Spleen (tissue), 11 donors: ENCODE data around the gene PAM. TPM values are rescaled to one million over a fixed set of nuclear protein-coding genes. Genes with fewer than 3 reads are reported as not detected.

Experiments
- DNase-seq: peaks from one replicate; pipeline ENCODE4 v3.0.0-alpha.2; 2020
- H3K27ac ChIP-seq, 8 donors: fragments of 200-600 bp; sonication (generic) in 7 of 8; 1 replicate in 4 of 8; 2 replicates in 4 of 8; pipeline versions ENCODE4 v1.5.0 to v1.8.0; 2016 to 2021; ENCODE audit warnings: inconsistent platforms in 4 of 8, mild to moderate bottlenecking in 4 of 8, moderate library complexity in 1 of 8
- H3K27me3 ChIP-seq, 7 donors: fragments of 200-600 bp; sonication (generic) in 6 of 7; replicated peaks in 1 of 7; 1 replicate in 4 of 7; 2 replicates in 3 of 7; pipeline versions ENCODE4 v1.5.0 to v1.8.0; 2016 to 2021; ENCODE audit warnings: inconsistent platforms in 3 of 7, mild to moderate bottlenecking in 1 of 7
- H3K36me3 ChIP-seq, 6 donors: fragments of 200-600 bp; sonication (generic) in 5 of 6; 1 replicate in 4 of 6; 2 replicates in 2 of 6; pipeline versions ENCODE4 v1.5.0 to v1.8.0; 2016 to 2021; ENCODE audit warnings: inconsistent platforms in 2 of 6
- H3K4me1 ChIP-seq, 6 donors: fragments of 200-600 bp; sonication (generic) in 5 of 6; 1 replicate in 3 of 6; 2 replicates in 3 of 6; pipeline versions ENCODE4 v1.5.0 to v1.8.0; 2016 to 2021; ENCODE audit warnings: inconsistent platforms in 3 of 6
- H3K4me3 ChIP-seq, 8 donors: fragments of 200-600 bp; sonication (generic) in 7 of 8; 1 replicate in 4 of 8; 2 replicates in 4 of 8; pipeline versions ENCODE4 v1.5.0 to v1.8.0; 2016 to 2021; ENCODE audit warnings: inconsistent platforms in 4 of 8, mild to moderate bottlenecking in 4 of 8, moderate library complexity in 2 of 8
- H3K9me3 ChIP-seq, 8 donors: fragments of 200-600 bp; sonication (generic) in 7 of 8; 1 replicate in 4 of 8; 2 replicates in 4 of 8; pipeline versions ENCODE4 v1.5.0 to v1.8.0; 2016 to 2021; ENCODE audit warnings: inconsistent platforms in 4 of 8
- POLR2A ChIP-seq, 3 donors: fragments of 450-650 bp; IDR thresholded peaks; one replicate each; pipeline ENCODE4 v1.5.1; 2017; ENCODE audit warnings: antibody characterized with exemption in 3 of 3, mild to moderate bottlenecking in 1 of 3
- POLR2AphosphoS5 ChIP-seq, 3 donors: sonication (generic); formaldehyde crosslinking; IDR thresholded peaks; one replicate each; pipeline ENCODE4 v1.5.1; 2017; ENCODE audit warnings: antibody characterized with exemption in 3 of 3
- WGBS, 5 donors: extraction: QIAGEN DNeasy Blood & Tissue Kit in 3 of 5; methylation state at CpG; one replicate each; pipeline versions ENCODE4 v1.1.5 to v1.1.7; 2013 to 2018; 5-methylcytosine and 5-hydroxymethylcytosine counted together
- intact Hi-C: fragments of 100-400 bp; cut with DNase I; formaldehyde crosslinking; loops from one replicate; pipeline ENCODE4 v1.15.0; 2023; ENCODE audit warnings: low total_unique reads
- polyA plus RNA-seq, 3 donors: library from polyadenylated mRNA; stranded (reverse); fragments of 200-250 nt; gene quantifications; one replicate each; pipeline ENCODE4 v1.2.1, GENCODE V29; 2013
- total RNA-seq, 7 donors: library from RNA; depleted of rRNA in 3 of 7; stranded (reverse); fragments of >200 nt in 3 of 7; fragmentation: NEBNext Ultra II Directional in 4 of 7; extraction: Animal tissue kit (Norgen Biotek cat#: 25700) in 4 of 7; gene quantifications; one replicate each; pipeline versions ENCODE4 v1.1.0 to v1.2.1, GENCODE V29; 2016 to 2021
- TF ChIP-seq, protein P1 (sequence below), 11 experiments: fragments of 200-600 bp in 7 of 11; fragments of 450-650 bp in 4 of 11; sonication (generic) in 4 of 11; IDR thresholded peaks in 8 of 11; conservative IDR thresholded peaks in 3 of 11; 1 replicate in 7 of 11; 2 replicates in 4 of 11; pipeline versions ENCODE4 v1.4.0 to v1.8.0; 2016 to 2021; ENCODE audit warnings: antibody characterized with exemption in 11 of 11, inconsistent platforms in 4 of 11, mild to moderate bottlenecking in 1 of 11
- donor health status: healthy with polysubstance abuse.
- donor health status: DM: no; HTN: no; CAD: no; lungs with moderate emphysema.
- donor health status: DM: no; HTN: no; CAD: no.
- donor health status: Bipolar disorder and iron deficiency.
- donor health status: healthy.
- donor health status: DM: no; HTN: no; CAD: no.
- donor health status: DM: yes; HTN: yes; CAD: no.

Gene PAM
- total and polyA plus RNA-seq, 10 donors: 37.4 to 155 (median 110) TPM

DNA sequence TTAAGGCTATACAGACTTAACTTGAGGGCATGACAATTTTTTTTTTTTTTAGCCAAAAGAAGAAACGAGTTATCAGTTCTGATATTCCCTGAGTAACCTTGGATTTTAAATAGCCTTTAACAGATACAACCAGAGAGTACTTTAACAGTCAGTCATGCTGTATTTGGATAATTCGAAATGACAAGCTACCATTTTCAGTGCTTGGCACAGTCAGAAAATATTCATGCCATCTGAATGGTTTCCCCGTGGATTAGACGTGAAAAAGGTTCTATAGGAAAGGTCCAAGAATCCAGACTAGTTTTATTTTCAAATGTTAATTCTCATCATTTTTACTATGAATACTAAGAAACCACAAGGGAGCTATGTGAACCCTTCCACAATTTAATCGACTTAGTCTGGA, 165.7 kb downstream of the PAM start:
- intact Hi-C loops: no loop called here
- TF ChIP-seq, protein P1, sequence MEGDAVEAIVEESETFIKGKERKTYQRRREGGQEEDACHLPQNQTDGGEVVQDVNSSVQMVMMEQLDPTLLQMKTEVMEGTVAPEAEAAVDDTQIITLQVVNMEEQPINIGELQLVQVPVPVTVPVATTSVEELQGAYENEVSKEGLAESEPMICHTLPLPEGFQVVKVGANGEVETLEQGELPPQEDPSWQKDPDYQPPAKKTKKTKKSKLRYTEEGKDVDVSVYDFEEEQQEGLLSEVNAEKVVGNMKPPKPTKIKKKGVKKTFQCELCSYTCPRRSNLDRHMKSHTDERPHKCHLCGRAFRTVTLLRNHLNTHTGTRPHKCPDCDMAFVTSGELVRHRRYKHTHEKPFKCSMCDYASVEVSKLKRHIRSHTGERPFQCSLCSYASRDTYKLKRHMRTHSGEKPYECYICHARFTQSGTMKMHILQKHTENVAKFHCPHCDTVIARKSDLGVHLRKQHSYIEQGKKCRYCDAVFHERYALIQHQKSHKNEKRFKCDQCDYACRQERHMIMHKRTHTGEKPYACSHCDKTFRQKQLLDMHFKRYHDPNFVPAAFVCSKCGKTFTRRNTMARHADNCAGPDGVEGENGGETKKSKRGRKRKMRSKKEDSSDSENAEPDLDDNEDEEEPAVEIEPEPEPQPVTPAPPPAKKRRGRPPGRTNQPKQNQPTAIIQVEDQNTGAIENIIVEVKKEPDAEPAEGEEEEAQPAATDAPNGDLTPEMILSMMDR (IDR thresholded peaks at IDR 0.05 in 8 of 11, conservative IDR thresholded peaks at IDR 0.05 in 3 of 11): no peak
- TF ChIP-seq POLR2AphosphoS5 (IDR thresholded peaks at IDR 0.05) (no peak), POLR2A (IDR thresholded peaks at IDR 0.05) (no peak)
- Histone ChIP-seq H3K36me3 (peaks cover 0 to 10% (median 0%) of the 10 kb centered on the region in 6 donors), H3K27me3 (no peaks in the 10 kb centered on the region), H3K27ac (no peak overlapping the region), H3K4me1 (peaks cover 0 to 6% (median 0%) of the 10 kb centered on the region in 6 donors), H3K9me3 (no peaks in the 10 kb centered on the region), H3K4me3 (no peak overlapping the region)
- 87 to 93% (median 90%) methylated on average over 5 of the region's 5 CpGs for WGBS, 5 donors
- no peak for DNase-seq

DNA sequence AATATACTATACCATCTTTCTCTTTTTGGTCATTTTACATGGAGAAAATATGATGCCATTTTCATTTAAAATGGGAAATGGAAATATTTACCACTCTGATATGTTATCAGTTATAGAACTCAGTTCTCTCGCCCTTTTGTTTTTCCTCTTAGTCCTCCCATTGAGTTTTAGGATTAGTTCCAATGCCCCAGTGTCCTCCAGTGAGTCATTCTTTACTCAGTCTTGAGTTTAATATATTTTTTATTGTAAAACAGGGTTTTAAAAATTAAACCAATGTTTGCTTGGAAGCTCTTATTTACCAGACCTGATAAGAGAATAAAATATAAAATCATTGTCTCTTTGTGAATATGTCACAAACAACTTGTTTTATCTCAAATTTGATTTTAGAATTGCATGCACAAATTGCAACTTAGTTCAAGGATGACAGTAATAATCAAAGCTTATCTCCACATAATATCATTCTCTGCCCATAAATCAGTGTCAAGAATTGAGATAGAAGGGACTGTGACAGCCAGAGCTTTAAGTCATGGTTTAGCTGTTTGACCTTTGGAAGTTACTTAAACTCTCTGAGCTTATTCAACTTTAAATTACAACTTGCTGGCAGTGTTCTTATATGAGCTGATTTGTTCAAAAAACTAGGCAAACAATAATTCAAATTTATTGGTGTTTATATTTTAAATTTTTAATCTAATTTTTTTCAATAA, 166.4 kb downstream of the PAM start:
- no peak overlapping the region for H3K27ac ChIP-seq
- H3K27me3 ChIP-seq: no peaks in the 10 kb centered on the region
- H3K9me3 ChIP-seq: no peaks in the 10 kb centered on the region
- peaks cover 0 to 6% (median 0%) of the 10 kb centered on the region in 6 donors for H3K4me1 ChIP-seq
- H3K36me3 ChIP-seq: peaks cover 0 to 17% (median 0%) of the 10 kb centered on the region in 6 donors
- intact Hi-C loops: no loop called here
- no peak overlapping the region for H3K4me3 ChIP-seq
- no peak for DNase-seq
- TF ChIP-seq POLR2A (IDR thresholded peaks at IDR 0.05): no peak
- TF ChIP-seq POLR2AphosphoS5 (IDR thresholded peaks at IDR 0.05): no peak
- TF ChIP-seq, protein P1 (IDR thresholded peaks at IDR 0.05 in 8 of 11, conservative IDR thresholded peaks at IDR 0.05 in 3 of 11): no peak
- WGBS, 5 donors: 70 to 88% (median 83%) methylated on average over 1 of the region's 1 CpG

DNA sequence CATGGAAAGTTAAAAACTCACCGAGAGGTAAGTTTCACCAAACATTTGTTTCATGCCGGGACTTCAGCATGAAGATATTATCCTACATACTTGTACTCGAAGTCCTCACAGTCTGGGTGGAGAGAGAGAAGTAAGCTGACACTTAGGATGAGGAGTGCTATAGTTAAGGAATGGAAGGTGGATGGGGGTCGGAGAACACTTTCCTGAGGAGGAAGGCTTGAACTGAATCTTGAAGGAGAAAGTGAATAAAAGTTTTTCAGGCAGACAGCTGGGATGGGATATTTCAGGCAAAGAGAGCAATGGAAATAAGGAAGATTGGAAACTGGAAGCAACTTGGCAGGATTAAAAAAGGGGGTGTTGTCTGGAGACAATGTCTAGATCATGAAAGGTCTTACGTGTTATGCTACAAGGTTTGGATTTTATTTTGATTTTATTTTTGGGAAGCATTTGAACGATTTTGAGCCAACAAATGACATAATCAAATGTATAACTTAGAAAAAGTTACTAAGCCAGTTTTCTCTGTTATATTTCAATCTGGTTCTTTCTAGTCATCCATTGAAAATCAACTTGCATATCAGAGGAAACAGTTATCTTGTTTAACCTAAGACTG, 167.1 kb downstream of the PAM start:
- Histone ChIP-seq H3K27me3 (no peaks in the 10 kb centered on the region), H3K27ac (no peak overlapping the region), H3K36me3 (peaks cover 0 to 25% (median 2%) of the 10 kb centered on the region in 6 donors), H3K4me3 (no peak overlapping the region), H3K4me1 (peaks cover 0 to 6% (median 0%) of the 10 kb centered on the region in 6 donors), H3K9me3 (no peaks in the 10 kb centered on the region)
- intact Hi-C loops: no loop called here
- 75 to 89% (median 88%) methylated on average over 6 of the region's 6 CpGs for WGBS, 5 donors
- DNase-seq: no peak
- TF ChIP-seq, protein P1 (IDR thresholded peaks at IDR 0.05 in 8 of 11, conservative IDR thresholded peaks at IDR 0.05 in 3 of 11): no peak
- no peak for TF ChIP-seq POLR2A (IDR thresholded peaks at IDR 0.05)
- TF ChIP-seq POLR2AphosphoS5 (IDR thresholded peaks at IDR 0.05): no peak

DNA sequence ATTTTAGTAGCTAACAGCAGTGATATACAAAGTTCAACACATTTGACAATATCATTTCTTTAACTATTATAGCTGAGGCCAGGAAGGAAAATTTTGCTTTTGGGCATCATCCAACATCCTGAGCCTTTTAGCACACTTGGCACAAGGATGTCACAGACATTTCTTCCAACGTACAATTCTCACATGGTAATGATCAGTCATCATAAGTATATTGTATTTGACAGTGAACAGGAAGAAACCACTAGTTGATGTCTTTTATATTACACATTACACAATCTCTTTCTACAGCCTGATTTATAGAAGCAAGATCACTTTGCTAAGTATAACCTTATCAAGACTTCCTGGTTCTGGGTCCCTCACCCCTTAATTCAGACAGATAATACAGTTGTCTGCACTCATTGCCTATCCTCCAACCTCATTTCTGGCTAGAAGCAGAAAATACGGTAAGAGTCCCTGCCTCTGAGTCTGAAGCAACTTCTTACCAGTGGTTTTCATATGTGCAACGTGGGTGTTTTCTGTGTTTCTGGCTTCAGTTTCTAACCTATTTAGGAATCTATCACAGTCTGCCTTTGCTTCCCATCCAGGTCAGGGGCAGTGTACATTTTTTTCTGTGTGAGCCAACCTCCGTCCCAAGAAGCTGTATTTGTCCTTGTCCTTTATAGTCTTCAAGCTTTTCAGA, 167.8 kb downstream of the PAM start:
- peaks cover 0 to 29% (median 4%) of the 10 kb centered on the region in 6 donors for H3K36me3 ChIP-seq
- intact Hi-C loops: no loop called here
- H3K27me3 ChIP-seq: no peaks in the 10 kb centered on the region
- WGBS, 5 donors: 55 to 74% (median 67%) methylated on average over 4 of the region's 4 CpGs
- H3K4me3 ChIP-seq: no peak overlapping the region
- no peaks in the 10 kb centered on the region for H3K9me3 ChIP-seq
- peak overlapping the region in 3 of 8 donors; percentile 17 to 48 (median 40) for H3K27ac ChIP-seq
- H3K4me1 ChIP-seq: peaks cover 0 to 6% (median 0%) of the 10 kb centered on the region in 6 donors
- TF ChIP-seq, protein P1 (IDR thresholded peaks at IDR 0.05 in 8 of 11, conservative IDR thresholded peaks at IDR 0.05 in 3 of 11): no peak
- TF ChIP-seq POLR2A (IDR thresholded peaks at IDR 0.05): no peak
- no peak for TF ChIP-seq POLR2AphosphoS5 (IDR thresholded peaks at IDR 0.05)
- DNase-seq: no peak
